K562 (cell line): Measurements from ENCODE around the gene IL15. TPM values are rescaled to one million over a fixed set of nuclear protein-coding genes. Genes with fewer than 3 reads are reported as not detected.

Source experiments
- ATAC-seq: fragments of 200-7000 bp; cut with Tn5 transposase; 3 replicates; pipeline ENCODE4 v1.9.1; 2020; ENCODE audit warnings: moderate library complexity
- BruUV-seq: library from RNA; stranded (reverse); fragments of 400-500 nt; replicated peaks from 2 replicates; lab custom pipeline; 2021; lab: Mats Ljungman, UMichigan
- CTCF ChIA-PET: fragments of 300-600 bp; formaldehyde crosslinking; extraction: SDS; loops from one replicate; lab custom pipeline; 2021; ENCODE audit warnings: low intra/inter-chr PET ratio; lab: Yijun Ruan, JAX
- POLR2A ChIA-PET: fragments of 300-600, 350-650 bp; sonication (Branson Sonifier 250); formaldehyde crosslinking; extraction: SDS; loops from one replicate; lab custom pipeline; 2021; ENCODE audit warnings: antibody characterized with exemption, inconsistent platforms; lab: Yijun Ruan, JAX
- DNase-seq, 4 experiments: peaks; one replicate each; pipeline versions ENCODE4 v3.0.0 to v3.0.0-alpha.2; 2011 to 2018; ENCODE audit warnings: low spot score in 3 of 4, mixed read lengths in 3 of 4; ENCODE audit errors: extremely low read depth in 1 of 4
- FAIRE-seq: peaks from 2 replicates; lab custom pipeline; 2011; peaks lifted over from hg19 to GRCh38; lab: Jason Lieb, UNC
- H2AFZ ChIP-seq: 2 replicates; pipeline ENCODE4 v1.6.0; 2011; ENCODE audit warnings: low read depth, low read length, control low read depth, inconsistent platforms
- H3K27ac ChIP-seq: fragments of 200-600 bp; 3 replicates; pipeline ENCODE4 v1.8.0; 2011; ENCODE audit warnings: low read depth, mild to moderate bottlenecking, control low read depth, inconsistent platforms, low read length, moderate library complexity, mixed read lengths; ENCODE audit errors: extremely low read depth
- H3K27me3 ChIP-seq, 2 experiments: fragments of 300-600 bp in 1 of 2; 2 replicates in 1 of 2; 3 replicates in 1 of 2; pipeline versions ENCODE4 v1.6.0 to v1.8.0; 2011; ENCODE audit warnings: inconsistent platforms in 2 of 2, low read length in 2 of 2, mild to moderate bottlenecking in 1 of 2, mixed read lengths in 1 of 2, moderate library complexity in 1 of 2; ENCODE audit not compliant: control insufficient read depth in 2 of 2, insufficient read depth in 2 of 2
- H3K36me3 ChIP-seq: fragments of 300-600 bp; 3 replicates; pipeline ENCODE4 v1.8.0; 2011; ENCODE audit warnings: mild to moderate bottlenecking, low read length, inconsistent platforms; ENCODE audit not compliant: control insufficient read depth, insufficient read depth
- H3K4me1 ChIP-seq, 2 experiments: fragments of 200-600 bp in 1 of 2; replicated peaks in 1 of 2; 2 replicates in 1 of 2; 3 replicates in 1 of 2; pipeline versions ENCODE4 v1.5.1 to v1.8.0; 2011; ENCODE audit warnings: inconsistent platforms in 2 of 2, low read length in 2 of 2, mild to moderate bottlenecking in 1 of 2, mixed read lengths in 1 of 2, moderate library complexity in 1 of 2; ENCODE audit not compliant: control insufficient read depth in 2 of 2, insufficient read depth in 2 of 2
- H3K4me2 ChIP-seq: 2 replicates; pipeline ENCODE4 v1.6.1; 2011; ENCODE audit warnings: low read length, control low read depth, inconsistent platforms, mixed read lengths; ENCODE audit not compliant: insufficient read depth
- H3K4me3 ChIP-seq: fragments of 200-600 bp; sonication (generic), shearing (Covaris generic); 2 replicates; pipeline ENCODE4 v1.5.1; 2016; ENCODE audit warnings: control low read depth, inconsistent platforms
- H3K79me2 ChIP-seq: fragments of 200-600 bp; 3 replicates; pipeline ENCODE4 v1.8.0; 2011; ENCODE audit warnings: low read length, inconsistent platforms; ENCODE audit not compliant: control insufficient read depth, insufficient read depth
- H3K9ac ChIP-seq, 2 experiments: 2 replicates each; pipeline versions ENCODE4 v1.6.0 to v1.6.1; 2011; ENCODE audit warnings: low read depth in 2 of 2, low read length in 2 of 2, control low read depth in 1 of 2, inconsistent platforms in 1 of 2, mild to moderate bottlenecking in 1 of 2, mixed read lengths in 1 of 2; ENCODE audit not compliant: insufficient read depth in 1 of 2
- H3K9me1 ChIP-seq: one replicate; pipeline ENCODE4 v1.6.0; 2011; ENCODE audit warnings: inconsistent platforms, mild to moderate bottlenecking, low read length, moderate library complexity; ENCODE audit not compliant: control insufficient read depth, insufficient read depth
- H3K9me3 ChIP-seq: replicated peaks from 2 replicates; pipeline ENCODE4 v1.5.1; 2011; ENCODE audit warnings: low read depth, low read length, inconsistent platforms; ENCODE audit not compliant: control insufficient read depth, insufficient read depth
- H4K20me1 ChIP-seq: replicated peaks from 2 replicates; pipeline ENCODE4 v1.6.1; 2011; ENCODE audit warnings: low read length, inconsistent platforms, mixed read lengths; ENCODE audit not compliant: control insufficient read depth, insufficient read depth
- CAMTA2 ChIP-seq: fragments of 250-450 bp; sonication (Bioruptor Pico); conservative IDR thresholded peaks from 2 replicates; pipeline ENCODE4 v1.5.1; 2022
- NR2C2 ChIP-seq, 2 experiments: fragments of 200-800 bp in 1 of 2; sonication (Bioruptor generic) in 1 of 2; sonication (generic) in 1 of 2; formaldehyde crosslinking in 1 of 2; IDR thresholded peaks; 2 replicates each; pipeline versions ENCODE4 v1.6.1 to v1.8.0; 2016 to 2022; ENCODE audit warnings: mild to moderate bottlenecking in 1 of 2, missing compliant biosample characterization in 1 of 2, missing genetic modification characterization in 1 of 2, missing genetic modification reagents in 1 of 2
- PCBP1 ChIP-seq: fragments of 200-400 bp; formaldehyde crosslinking; IDR thresholded peaks from 2 replicates; pipeline ENCODE4 v1.6.1; 2018; ENCODE audit warnings: mild to moderate bottlenecking, low read depth, low read length; ENCODE audit not compliant: poor library complexity, severe bottlenecking
- SAFB2 ChIP-seq: fragments of 200-400 bp; formaldehyde crosslinking; IDR thresholded peaks from 2 replicates; pipeline ENCODE4 v1.6.1; 2018; ENCODE audit warnings: borderline replicate concordance, low read length, low read depth, moderate library complexity; ENCODE audit not compliant: severe bottlenecking
- ZNF512 ChIP-seq: IDR thresholded peaks from 2 replicates; pipeline ENCODE4 v1.6.1; 2016; ENCODE audit warnings: missing genetic modification characterization, missing compliant biosample characterization
- WGBS: fragments of 100-300 bp; shearing (Covaris generic); methylation state at CpG from one replicate; pipeline ENCODE4 v1.1.6; 2016; ENCODE audit warnings: low coverage, mixed read lengths; ENCODE audit not compliant: insufficient coverage; ENCODE audit errors: missing lambda C conversion rate; 5-methylcytosine and 5-hydroxymethylcytosine counted together
- in situ Hi-C: fragments of 300-500 bp; cut with MboI; formaldehyde crosslinking; loops from 4 replicates; pipeline ENCODE4 v1.15.0; 2018; ENCODE audit warnings: inconsistent platforms, mixed read lengths
- intact Hi-C: fragments of 100-400 bp; cut with micrococcal nuclease; formaldehyde crosslinking; loops from 2 replicates; pipeline ENCODE4 v1.14.2; 2022
- polyA plus RNA-seq, 8 experiments: library from polyadenylated mRNA; depleted of rRNA in 4 of 8; stranded (reverse) in 5 of 8; unstranded in 3 of 8; fragments of >200 nt; fragmentation: Nextera tagmentation in 2 of 8; fragmentation: Illumina TruSeq in 1 of 8; extraction: Ambion mirVana in 2 of 8; extraction: Trizol in 1 of 8; gene quantifications; 2 replicates each; pipeline versions ENCODE4 v1.2.1 to v1.2.3, GENCODE V29; 2011 to 2014; ENCODE audit warnings: inconsistent platforms in 1 of 8, missing spikeins in 1 of 8
- total RNA-seq, 7 experiments: library from RNA; depleted of rRNA in 6 of 7; stranded (reverse); fragments of >200 nt in 6 of 7; fragmentation: Illumina TruSeq in 2 of 7; extraction: Trizol in 2 of 7; gene quantifications; 2 replicates each; pipeline versions ENCODE4 v1.2.1 to v1.2.3, GENCODE V29; 2011 to 2021; ENCODE audit warnings: low replicate concordance in 1 of 7

IL15 gene
- total and polyA plus RNA-seq, 9 of the 15 experiments (the other 6 are each of a cell fraction or from before 2014, with no cell fraction given), result 0.13 to 0.50 (median 0.34) TPM

GRCh38 chr4:141658309-141658708 is 21.9 kb downstream of the IL15 start:
- Histone ChIP-seq H4K20me1 (no peaks in the 10 kb centered on the region), H3K4me3 (no peak overlapping the region), H2AFZ (no peak overlapping the region), H3K27me3 (no peaks in the 10 kb centered on the region), H3K4me2 (no peak overlapping the region), H3K9me1 (no peaks in the 10 kb centered on the region), H3K36me3 (no peaks in the 10 kb centered on the region), H3K27ac (no peak overlapping the region), H3K9me3 (no peaks in the 10 kb centered on the region), H3K9ac (no peak overlapping the region), H3K4me1 (no peaks in the 10 kb centered on the region), H3K79me2 (no peaks in the 10 kb centered on the region)
- no peak for ATAC-seq
- no peak for DNase-seq
- in situ Hi-C loops, result no loop called here
- intact Hi-C loops, result no loop called here
- WGBS, result 0% methylated on average over 2 of the region's 2 CpGs
- TF ChIP-seq PCBP1 (no peak), CAMTA2 (CRISPR knock-in tag) (no peak), ZNF512 (tag) (no peak), SAFB2 (no peak), NR2C2 (CRISPR knock-in tag; IDR thresholded peaks at IDR 0.05) (no peak), NR2C2 (tag; IDR thresholded peaks at IDR 0.05) (no peak)
- ChIA-PET CTCF (no interaction called here), POLR2A (no interaction called here)
- no peak for FAIRE-seq
- no TSS peak for BruUV-seq
